Tibial nerve (tissue), 4 donors: ENCODE data around the gene DNAJC16. TPM values are rescaled to one million over a fixed set of nuclear protein-coding genes. Genes with fewer than 3 reads are reported as not detected.
"Not testable (repeated sequence)": the region's sequence is repeated elsewhere in the genome, so short reads cannot be mapped to it uniquely, and the experiment has no call there.

Experiments
- DNase-seq, 2 donors: peaks; one replicate each; pipeline ENCODE4 v3.0.0-alpha.2; 2019; ENCODE audit warnings: low spot score in 2 of 2
- H3K27ac ChIP-seq, 4 donors: fragments of 200-600 bp; sonication (generic) in 3 of 4; one replicate each; pipeline ENCODE4 v1.5.1; 2017 to 2019; ENCODE audit warnings: mild to moderate bottlenecking in 1 of 4
- H3K27me3 ChIP-seq, 2 donors: fragments of 200-600 bp; sonication (generic) in 1 of 2; one replicate each; pipeline versions ENCODE4 v1.5.1 to v1.6.0; 2017 to 2019
- H3K36me3 ChIP-seq, 3 donors: fragments of 200-600 bp; sonication (generic); one replicate each; pipeline ENCODE4 v1.5.1; 2018 to 2019
- H3K4me1 ChIP-seq, 4 donors: fragments of 200-600 bp; sonication (generic) in 3 of 4; one replicate each; pipeline ENCODE4 v1.5.1; 2017 to 2019
- H3K4me3 ChIP-seq, 4 donors: fragments of 200-600 bp; sonication (generic) in 3 of 4; one replicate each; pipeline ENCODE4 v1.5.1; 2017 to 2019; ENCODE audit warnings: mild to moderate bottlenecking in 1 of 4, moderate library complexity in 1 of 4
- H3K9me3 ChIP-seq, 4 donors: fragments of 200-600 bp; sonication (generic) in 3 of 4; one replicate each; pipeline ENCODE4 v1.5.1; 2017 to 2019
- EP300 ChIP-seq, 2 donors: sonication (generic); formaldehyde crosslinking; IDR thresholded peaks; one replicate each; pipeline ENCODE4 v1.6.1; 2017; ENCODE audit warnings: antibody characterized with exemption in 2 of 2, mild to moderate bottlenecking in 1 of 2
- POLR2A ChIP-seq, 2 donors: fragments of 450-650 bp; IDR thresholded peaks; one replicate each; pipeline ENCODE4 v1.6.1; 2017; ENCODE audit warnings: antibody characterized with exemption in 2 of 2, mild to moderate bottlenecking in 2 of 2, moderate library complexity in 2 of 2
- WGBS, 2 donors: methylation state at CpG; one replicate each; pipeline ENCODE4 v1.1.5; 2018; 5-methylcytosine and 5-hydroxymethylcytosine counted together
- total RNA-seq, 4 donors: library from RNA; depleted of rRNA; stranded (reverse); fragments of >200 nt; gene quantifications; one replicate each; pipeline ENCODE4 v1.1.0, GENCODE V29; 2016
- TF ChIP-seq, protein P1 (sequence below), 5 experiments: fragments of 200-600 bp in 3 of 5; fragments of 450-650 bp in 2 of 5; sonication (generic) in 3 of 5; IDR thresholded peaks; one replicate each; pipeline ENCODE4 v1.5.1; 2016 to 2019; ENCODE audit warnings: antibody characterized with exemption in 5 of 5, mild to moderate bottlenecking in 3 of 5, moderate library complexity in 2 of 5

The DNAJC16 gene
- total RNA-seq, 4 donors from 2014 or later: 11.4 to 35.0 (median 26.3) TPM

DNA sequence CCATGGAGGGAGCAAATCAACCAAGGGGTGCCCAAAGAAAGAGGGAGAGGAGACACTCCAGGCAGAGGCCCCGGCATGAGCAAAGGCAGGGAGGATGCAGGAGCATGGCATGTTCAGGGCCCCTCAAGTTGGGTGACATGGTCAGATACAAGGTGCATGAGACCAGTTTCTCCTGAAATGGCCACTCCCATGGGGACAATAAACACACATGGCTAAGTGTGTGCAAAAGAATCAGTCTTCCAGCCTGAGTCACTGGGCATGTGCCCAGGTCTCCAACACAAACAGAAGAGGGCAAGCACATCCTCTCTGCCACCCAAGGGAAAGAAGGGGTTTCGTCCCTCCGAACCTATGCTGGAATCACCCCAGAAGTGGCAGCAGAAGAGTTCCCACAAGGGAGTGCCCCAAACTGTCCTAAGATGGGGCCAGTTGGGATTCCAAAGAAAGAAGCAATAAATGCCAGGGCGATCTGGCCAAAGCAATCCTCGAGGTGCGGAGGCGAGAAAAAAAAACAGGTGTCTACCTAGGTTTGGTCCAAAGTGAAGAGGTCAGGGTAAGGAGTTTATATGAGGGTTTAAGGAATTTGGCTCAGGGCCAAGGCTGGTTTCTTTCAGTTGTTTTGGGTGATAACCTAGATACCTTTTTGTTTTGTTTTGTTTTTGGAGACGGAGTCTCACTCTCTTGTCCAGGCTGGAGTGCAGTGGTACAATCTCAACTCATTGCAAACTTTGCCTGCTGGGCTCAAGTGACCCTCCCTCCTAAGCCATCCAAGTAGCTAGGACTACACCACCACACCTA, 15.8 kb upstream of the DNAJC16 start:
- 85 to 88% methylated on average over 8 of the region's 8 CpGs for WGBS, 2 donors

DNA sequence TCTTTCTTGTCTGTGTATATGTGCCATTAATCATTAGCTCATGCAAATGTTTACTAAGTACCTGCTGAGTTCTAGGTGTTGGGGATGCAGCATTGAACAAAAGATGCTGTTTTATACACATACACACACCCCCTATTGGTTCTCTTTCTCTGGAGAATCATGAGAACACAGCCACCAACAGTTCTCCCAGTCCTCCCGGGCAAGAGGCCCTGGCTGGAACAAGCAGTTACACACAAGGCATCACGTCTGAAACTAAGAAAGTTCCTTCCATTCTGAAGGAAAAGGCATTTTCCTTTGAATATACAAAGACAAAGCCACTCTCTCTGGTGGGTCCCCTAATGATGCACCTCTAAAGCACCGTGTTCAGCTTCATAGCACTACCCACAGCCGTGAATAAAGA, 13.5 kb upstream of the DNAJC16 start:
- Histone ChIP-seq H3K27ac (no peak overlapping the region), H3K9me3 (no peaks in the 10 kb centered on the region), H3K4me3 (no peak overlapping the region), H3K36me3 (peaks cover 0 to 48% (median 0%) of the 10 kb centered on the region in 3 donors), H3K27me3 (no peaks in the 10 kb centered on the region), H3K4me1 (peaks cover 0 to 6% (median 2%) of the 10 kb centered on the region in 4 donors)
- TF ChIP-seq, protein P1, sequence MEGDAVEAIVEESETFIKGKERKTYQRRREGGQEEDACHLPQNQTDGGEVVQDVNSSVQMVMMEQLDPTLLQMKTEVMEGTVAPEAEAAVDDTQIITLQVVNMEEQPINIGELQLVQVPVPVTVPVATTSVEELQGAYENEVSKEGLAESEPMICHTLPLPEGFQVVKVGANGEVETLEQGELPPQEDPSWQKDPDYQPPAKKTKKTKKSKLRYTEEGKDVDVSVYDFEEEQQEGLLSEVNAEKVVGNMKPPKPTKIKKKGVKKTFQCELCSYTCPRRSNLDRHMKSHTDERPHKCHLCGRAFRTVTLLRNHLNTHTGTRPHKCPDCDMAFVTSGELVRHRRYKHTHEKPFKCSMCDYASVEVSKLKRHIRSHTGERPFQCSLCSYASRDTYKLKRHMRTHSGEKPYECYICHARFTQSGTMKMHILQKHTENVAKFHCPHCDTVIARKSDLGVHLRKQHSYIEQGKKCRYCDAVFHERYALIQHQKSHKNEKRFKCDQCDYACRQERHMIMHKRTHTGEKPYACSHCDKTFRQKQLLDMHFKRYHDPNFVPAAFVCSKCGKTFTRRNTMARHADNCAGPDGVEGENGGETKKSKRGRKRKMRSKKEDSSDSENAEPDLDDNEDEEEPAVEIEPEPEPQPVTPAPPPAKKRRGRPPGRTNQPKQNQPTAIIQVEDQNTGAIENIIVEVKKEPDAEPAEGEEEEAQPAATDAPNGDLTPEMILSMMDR (IDR thresholded peaks at IDR 0.05): no peak
- TF ChIP-seq EP300 (IDR thresholded peaks at IDR 0.05) (no peak), POLR2A (IDR thresholded peaks at IDR 0.05) (no peak)
- 69 to 73% methylated on average over 4 of the region's 4 CpGs for WGBS, 2 donors
- no peak for DNase-seq

More for the DNA sequence above, 15.8 kb upstream of the DNAJC16 start:
- no peaks in the 10 kb centered on the region for H3K9me3 ChIP-seq
- no peaks in the 10 kb centered on the region for H3K27me3 ChIP-seq
- no peak overlapping the region for H3K4me3 ChIP-seq
- peaks cover 0 to 44% (median 0%) of the 10 kb centered on the region in 3 donors for H3K36me3 ChIP-seq
- H3K4me1 ChIP-seq: peaks cover 0 to 6% (median 2%) of the 10 kb centered on the region in 4 donors
- H3K27ac ChIP-seq: no peak overlapping the region
- DNase-seq: no peak
- no peak for TF ChIP-seq POLR2A (IDR thresholded peaks at IDR 0.05)
- TF ChIP-seq, protein P1 (IDR thresholded peaks at IDR 0.05): no peak
- TF ChIP-seq EP300 (IDR thresholded peaks at IDR 0.05): no peak

DNA sequence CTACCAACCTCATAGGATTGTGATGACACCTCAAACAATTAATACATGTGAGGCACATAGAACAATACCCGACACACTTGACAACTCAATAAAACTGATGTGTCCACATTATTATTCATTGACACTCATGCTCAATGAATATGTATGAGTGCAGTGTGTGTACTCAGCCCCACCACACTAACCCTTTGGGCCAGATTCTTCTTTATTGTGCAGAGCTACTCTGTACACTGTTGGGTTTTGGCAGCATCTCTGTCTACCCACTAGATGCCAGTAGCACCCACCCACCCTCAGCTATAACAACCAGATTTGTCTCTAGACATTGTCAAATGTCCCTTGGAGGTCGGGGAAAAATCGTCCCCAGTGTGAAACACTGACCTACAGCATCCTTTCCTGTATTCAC, 12.7 kb upstream of the DNAJC16 start:
- no peaks in the 10 kb centered on the region for H3K27me3 ChIP-seq
- H3K27ac ChIP-seq: no peak overlapping the region
- H3K9me3 ChIP-seq: no peaks in the 10 kb centered on the region
- no peak overlapping the region for H3K4me3 ChIP-seq
- peaks cover 0 to 53% (median 0%) of the 10 kb centered on the region in 3 donors for H3K36me3 ChIP-seq
- peaks cover 0 to 6% (median 2%) of the 10 kb centered on the region in 4 donors for H3K4me1 ChIP-seq
- WGBS, 2 donors: 48 to 62% methylated on average over 3 of the region's 3 CpGs
- TF ChIP-seq EP300 (IDR thresholded peaks at IDR 0.05) (no peak), POLR2A (IDR thresholded peaks at IDR 0.05) (no peak)
- TF ChIP-seq, protein P1 (IDR thresholded peaks at IDR 0.05): no peak
- DNase-seq: no peak

DNA sequence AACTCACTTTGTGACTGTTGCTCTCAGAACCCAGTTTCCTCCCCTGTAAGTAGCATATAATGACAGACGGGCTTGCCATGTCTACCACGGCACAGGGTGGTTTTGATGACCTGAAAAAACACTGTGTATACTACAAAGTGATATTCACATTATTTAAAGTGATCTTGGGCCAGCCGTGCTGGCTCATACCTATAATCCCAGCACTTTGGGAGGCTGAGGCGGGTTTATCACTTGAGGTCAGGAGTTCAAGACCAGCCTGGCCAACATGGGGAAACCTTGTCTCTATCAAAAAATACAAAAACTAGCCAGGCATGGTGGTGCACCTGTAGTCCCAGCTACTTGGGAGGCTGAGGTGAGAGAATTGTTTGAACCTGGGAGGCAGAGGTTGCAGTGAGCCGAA, 12.1 kb upstream of the DNAJC16 start:
- peaks cover 0 to 53% (median 0%) of the 10 kb centered on the region in 3 donors for H3K36me3 ChIP-seq
- H3K9me3 ChIP-seq, H3K27me3 ChIP-seq, H3K27ac ChIP-seq, DNase-seq, H3K4me1 ChIP-seq, H3K4me3 ChIP-seq: not testable (repeated sequence)
- WGBS, 2 donors: 87 to 95% methylated on average over 5 of the region's 5 CpGs

DNA sequence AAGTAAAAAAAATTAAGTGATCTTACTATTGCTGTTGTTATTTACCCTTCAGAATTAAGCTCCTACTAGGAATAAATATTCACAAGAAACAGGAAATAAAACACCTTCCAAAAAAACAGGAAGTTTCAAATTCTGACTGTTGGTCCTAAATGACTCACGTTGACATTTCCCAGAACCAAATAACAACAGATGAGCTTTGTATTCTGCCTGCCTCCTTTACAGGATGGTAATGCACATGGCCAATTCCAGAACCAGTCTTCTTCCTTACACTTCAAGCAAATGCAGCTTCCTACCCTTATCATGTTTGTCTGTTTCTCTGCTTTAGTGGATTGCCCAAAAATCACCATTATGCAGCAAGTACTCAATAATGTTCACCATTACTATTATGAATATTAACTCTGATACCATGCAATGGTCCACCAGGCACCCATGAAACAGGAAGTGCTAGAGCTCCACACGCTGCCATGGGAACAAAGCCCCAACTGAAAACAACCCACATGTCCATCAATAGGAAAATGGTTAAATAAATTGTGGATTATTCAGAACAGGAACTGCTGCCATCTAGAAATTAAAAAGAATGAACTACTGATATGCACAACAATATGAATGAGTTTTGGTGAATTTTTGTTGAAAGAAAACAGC, 11.5 kb upstream of the DNAJC16 start:
- Histone ChIP-seq H3K36me3 (peaks cover 0 to 53% (median 0%) of the 10 kb centered on the region in 3 donors), H3K4me1 (peaks cover 0 to 6% (median 2%) of the 10 kb centered on the region in 4 donors), H3K4me3 (no peak overlapping the region), H3K27ac (no peak overlapping the region), H3K9me3 (no peaks in the 10 kb centered on the region), H3K27me3 (no peaks in the 10 kb centered on the region)
- TF ChIP-seq, protein P1 (IDR thresholded peaks at IDR 0.05): no peak
- no peak for TF ChIP-seq POLR2A (IDR thresholded peaks at IDR 0.05)
- no peak for TF ChIP-seq EP300 (IDR thresholded peaks at IDR 0.05)
- 43 to 58% methylated on average over 2 of the region's 2 CpGs for WGBS, 2 donors
- no peak for DNase-seq
